Cardiac septum (tissue), 1 donor: ENCODE data around the gene RNF220. TPM values are rescaled to one million over a fixed set of nuclear protein-coding genes. Genes with fewer than 3 reads are reported as not detected.
"Not testable (repeated sequence)": the region's sequence is repeated elsewhere in the genome, so short reads cannot be mapped to it uniquely, and the experiment has no call there.

Experiments
- DNase-seq: peaks from one replicate; pipeline ENCODE4 v3.0.0-alpha.2; 2020; ENCODE audit warnings: low spot score
- intact Hi-C: fragments of 100-400 bp; cut with DNase I; formaldehyde crosslinking; loops from one replicate; pipeline ENCODE4 v1.14.0; 2022
- total RNA-seq: library from RNA; stranded (reverse); fragmentation: NEBNext Ultra II Directional; extraction: Animal tissue kit (Norgen Biotek cat#: 25700); gene quantifications from one replicate; pipeline ENCODE4 v1.2.1, GENCODE V29; 2021
- donor health status: DM: no; HTN: no; CAD: no.

The RNF220 gene
- total RNA-seq, 1 donor from 2014 or later, result 45.6 TPM

GRCh38 chr1:44653107-44653964 lies 248.3 kb downstream of the RNF220 start:
- DNase-seq, result no peak
- intact Hi-C loops, result loop anchor here (5.0 to 10.0 kb wide), 2 partner anchors 249 to 436 kb away; partner anchors contain the start of gene RNF220

DNA sequence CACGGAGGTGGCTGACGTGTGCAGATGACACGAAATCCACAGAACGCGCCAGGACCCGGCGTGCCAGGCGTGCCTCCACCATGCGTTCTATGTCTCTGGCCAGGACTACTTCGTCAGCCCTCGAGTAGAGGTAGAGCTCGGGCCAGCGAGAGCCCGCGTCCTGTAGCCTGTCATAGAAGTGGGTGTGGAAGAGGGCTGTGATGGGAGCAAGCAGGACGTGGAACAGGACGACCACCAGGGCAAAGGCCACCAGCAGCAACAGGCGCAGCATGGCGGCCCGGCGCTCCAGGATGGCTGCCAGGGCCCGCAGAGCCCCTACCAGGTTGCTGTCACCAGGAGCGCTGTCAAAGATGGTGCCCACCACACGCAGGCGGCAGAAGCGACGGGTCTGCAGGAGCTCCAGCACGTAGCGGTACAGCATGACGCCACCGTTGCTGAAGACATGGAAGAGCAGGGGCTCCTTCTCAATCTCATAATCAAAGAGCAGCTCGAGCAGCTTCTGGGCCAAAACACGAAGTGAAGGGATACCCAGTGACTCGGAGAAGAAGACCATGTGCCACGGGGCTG lies 249.6 kb downstream of the RNF220 start:
- no peak for DNase-seq
- intact Hi-C loops, result loop anchor here (5.0 to 10.0 kb wide), 2 partner anchors 250 to 437 kb away; partner anchors contain the start of gene RNF220

DNA sequence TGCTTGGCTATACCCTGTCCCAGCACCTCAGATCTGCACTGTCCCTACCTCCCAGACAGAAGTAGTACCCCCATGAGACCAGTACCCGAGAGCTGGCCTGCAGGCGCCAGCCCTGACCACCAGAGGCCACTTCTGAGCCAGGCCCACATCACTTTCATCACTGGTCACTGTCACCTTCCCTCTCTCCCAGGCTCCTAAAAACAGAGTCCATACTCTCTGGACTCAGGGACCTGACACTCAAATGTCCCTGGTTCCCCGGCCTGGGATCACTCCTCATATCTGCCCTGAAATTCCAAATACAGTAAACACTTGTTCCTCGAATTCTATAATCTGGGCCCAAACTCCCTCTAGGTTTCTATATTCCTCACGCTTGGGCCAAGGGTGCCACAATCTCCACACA lies 250.6 kb downstream of the RNF220 start:
- no peak for DNase-seq
- intact Hi-C loops, result loop anchor here (10.0 kb wide), 1 partner anchor 251 kb away; the partner anchor contains the start of gene RNF220

- intact Hi-C loops, result loop anchor here (10.0 kb wide), 1 partner anchor 255 kb away; the partner anchor contains the start of gene RNF220
- DNase-seq, result no peak
Observed at GRCh38 chr1:44659566-44659965, 254.5 kb downstream of the RNF220 start.

DNA sequence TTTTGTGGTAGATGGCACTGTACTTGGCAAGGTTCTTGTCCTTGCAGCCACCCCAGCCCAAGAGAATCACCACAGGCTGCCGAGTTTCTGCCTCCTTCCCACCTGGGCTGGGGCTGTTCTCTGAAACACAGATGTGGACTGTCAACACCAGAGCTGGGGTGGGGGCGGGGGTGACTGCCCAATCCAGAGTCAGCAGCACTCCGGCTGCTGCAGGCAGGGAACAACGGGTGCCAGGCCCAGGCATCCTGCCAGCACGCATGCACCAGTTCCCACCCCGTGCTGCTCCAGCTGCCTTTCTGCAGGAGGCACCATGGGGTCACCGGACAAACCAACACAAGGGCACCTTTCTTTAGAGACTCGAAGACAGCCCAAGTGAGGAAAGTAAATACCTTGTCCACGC lies 255.1 kb downstream of the RNF220 start:
- intact Hi-C loops, result no loop called here
- no peak for DNase-seq

DNA sequence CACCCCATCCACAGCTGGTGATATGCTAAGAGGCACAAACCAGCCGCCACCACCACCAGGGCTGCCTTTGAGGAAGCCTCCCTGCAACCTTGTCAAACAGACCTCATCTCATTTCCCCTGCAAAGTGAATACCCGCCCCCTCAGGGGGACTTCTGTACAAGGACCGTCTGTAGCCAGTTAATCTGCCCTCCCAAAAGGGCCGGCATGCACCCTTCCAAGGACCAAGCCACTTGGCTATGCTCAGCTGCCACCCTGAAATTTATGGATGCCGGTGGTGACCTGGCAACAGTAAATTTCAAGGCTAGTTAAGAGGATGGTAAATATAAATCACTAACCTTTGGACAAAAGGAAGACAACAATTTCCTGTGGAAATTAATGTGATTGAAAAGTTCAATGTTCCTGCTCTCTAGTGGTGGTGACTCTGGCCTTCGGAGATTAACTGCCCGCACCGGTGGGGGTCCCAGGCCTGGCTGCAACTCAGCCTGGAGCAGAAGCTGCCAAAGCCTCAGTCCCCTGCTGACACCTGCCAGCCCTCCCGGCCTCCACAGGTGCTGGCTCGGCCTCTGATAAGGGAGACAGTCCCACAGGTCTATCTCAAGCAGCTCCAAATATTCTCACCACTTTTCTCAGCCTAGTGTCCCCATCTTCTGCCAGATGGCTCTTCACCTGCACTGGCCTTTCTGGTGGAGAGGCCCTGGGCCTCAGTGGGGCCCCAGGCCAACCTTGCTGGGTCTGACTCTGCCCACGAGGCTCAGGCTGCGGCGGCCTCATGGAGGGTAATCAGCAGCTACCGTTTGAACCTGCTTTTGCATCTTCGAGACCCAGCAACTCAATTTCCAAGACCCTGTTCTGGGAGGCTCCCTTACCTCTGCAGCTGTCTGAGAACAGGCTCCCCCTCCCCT lies 257.0 kb downstream of the RNF220 start:
- DNase-seq, result no peak
- intact Hi-C loops, result no loop called here

GRCh38 chr1:44662683-44663030 lies 257.6 kb downstream of the RNF220 start:
- intact Hi-C loops, result no loop called here
- DNase-seq, result no peak

GRCh38 chr1:44663417-44663816 lies 258.4 kb downstream of the RNF220 start:
- DNase-seq, result no peak
- intact Hi-C loops, result no loop called here

DNA sequence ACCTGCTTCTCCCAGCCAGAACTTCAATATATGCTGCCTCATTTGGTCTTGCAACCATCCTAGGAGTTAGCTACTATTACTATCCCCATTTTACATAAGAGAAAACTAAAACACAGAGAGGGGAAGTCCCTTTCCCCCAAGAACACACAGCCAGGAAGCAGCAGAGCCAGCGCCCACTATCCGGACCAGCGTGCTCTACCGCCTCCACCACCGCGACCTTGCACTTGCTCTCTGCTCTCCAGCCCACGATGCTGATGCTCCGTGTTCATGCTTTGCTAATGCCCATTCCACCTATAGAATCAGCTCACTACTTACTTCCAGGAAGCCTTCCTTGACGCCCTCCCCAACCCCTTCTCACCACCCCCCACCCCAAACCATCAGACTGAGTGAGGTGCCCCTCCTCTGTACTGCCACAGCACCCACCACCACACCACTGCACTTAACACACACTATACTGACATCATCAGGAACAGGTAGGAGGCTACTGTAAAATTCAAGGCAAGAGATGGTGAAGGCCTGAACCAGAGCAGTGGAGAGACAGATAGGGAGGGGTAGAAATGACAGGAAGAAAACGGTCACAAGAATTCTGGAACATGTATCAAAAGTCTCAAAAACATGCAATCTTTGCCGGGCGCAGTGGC lies 259.8 kb downstream of the RNF220 start:
- DNase-seq, result no peak
- intact Hi-C loops, result no loop called here

DNA sequence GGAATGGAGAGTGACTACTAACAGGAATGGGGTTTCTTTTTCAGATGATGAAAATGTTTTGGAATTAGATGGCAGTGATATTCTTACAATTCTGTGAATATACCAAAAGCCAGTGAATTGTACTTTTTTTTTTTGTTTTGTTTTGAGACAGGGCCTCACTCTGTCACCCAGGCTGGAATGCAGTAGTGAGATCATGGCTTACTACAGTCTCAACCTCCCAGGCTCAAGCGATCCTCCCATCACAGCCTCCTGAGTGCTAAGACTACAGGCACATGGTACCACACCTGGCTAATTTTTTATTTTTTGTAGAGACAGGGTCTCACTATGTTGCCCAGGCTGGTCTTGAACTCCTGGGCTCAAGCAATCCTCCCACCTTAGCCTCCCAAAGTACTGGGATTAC lies 261.7 kb downstream of the RNF220 start:
- intact Hi-C loops, DNase-seq: not testable (repeated sequence)

DNA sequence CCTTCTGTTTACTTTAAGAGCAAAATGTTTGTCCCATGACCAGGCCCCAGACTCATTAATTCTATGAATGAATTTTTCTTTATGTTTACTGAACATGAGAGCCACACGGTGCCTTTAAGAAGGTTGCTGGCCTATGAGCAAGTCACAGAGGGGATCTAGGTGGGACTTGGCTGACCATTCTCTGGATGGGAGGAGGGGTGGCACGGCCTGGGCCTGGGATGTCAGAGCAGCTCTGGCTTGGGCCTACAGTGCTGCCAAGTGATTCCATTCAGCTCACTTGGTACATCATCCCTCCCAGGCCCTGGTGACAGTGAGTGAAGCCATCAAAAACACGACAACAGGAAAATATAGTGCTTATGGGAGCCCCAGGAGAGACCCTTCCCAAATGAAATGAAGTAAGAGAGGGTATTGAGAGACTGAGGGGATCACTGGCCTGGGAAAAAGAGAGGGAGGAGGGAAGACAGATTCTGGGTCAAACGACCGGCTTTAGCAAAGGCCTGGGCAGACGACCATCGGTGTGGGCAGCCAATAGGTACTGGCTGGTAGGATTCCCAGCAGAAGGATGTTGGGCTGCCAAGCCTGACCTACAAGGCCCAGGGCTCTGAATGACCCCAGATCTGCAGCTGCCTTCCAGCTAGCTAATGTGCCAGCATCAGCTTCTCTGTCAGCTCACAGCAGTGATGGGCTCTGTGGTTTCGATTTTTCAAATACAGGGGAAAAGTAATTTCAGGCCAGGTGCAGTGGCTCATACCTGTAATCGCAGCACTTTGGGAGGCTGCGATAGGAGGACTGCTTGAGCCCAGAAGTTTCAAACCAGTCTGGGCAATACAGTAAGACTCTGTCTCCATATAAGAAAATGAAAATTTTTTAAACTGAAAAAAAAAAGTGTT lies 265.9 kb downstream of the RNF220 start:
- no peak for DNase-seq
- intact Hi-C loops, result no loop called here

GRCh38 chr1:44672254-44672955 lies 267.4 kb downstream of the RNF220 start:
- intact Hi-C loops, result no loop called here
- DNase-seq, result peak; percentile 82

DNA sequence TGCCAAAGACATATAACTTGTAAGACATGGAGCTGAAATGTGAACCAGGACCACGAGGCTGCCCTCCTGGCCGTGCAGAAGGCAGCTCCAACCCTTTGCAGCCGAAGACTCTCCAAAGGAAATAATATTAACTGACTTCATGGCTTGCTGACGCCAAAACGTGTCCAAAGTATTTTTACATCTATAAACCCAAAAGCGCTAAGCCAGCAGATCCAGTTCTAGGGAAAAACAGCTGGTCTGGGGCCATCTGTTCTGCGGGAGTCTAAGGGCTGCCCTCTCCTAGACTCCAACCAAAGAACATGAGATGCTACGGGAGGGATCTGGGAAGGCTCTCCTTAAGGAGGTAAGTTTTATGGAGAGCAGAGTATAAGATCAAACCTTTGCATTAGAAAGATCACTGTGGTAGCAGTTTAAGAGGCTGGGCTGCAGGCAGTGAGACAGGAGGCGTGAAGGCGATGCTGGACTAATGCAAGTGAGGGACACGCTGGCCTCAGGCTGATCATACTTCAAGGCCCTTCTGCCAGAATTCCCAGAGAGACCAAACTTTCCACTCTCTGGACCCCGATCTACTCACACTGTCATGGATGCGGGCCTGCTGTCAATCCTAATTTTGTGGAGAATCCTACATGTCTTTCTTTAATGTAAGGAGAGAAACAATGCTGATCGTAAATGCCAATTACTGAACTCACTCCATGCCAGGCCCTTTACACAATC lies 268.1 kb downstream of the RNF220 start:
- no peak for DNase-seq

DNA sequence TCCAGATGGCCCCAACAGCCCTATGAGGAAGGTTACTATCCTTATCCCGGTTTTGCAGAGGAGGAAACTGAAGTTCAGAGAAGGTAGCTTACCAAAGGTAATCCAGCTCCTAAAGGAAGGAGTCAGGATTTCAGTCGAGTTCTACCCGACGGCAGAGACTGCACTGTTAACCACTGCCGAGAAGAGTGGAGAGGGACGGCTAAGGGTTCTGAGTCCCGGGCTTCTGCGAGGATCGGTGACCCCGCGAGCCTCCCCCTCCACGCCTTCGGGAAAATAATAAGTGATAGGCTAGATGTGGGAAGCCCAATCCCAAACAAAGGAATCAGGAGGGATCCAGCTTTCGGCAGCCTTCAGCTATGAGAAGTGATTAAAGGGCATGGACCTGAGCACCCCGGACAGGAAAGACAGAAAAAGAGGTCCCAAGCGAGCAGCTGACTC lies 268.6 kb downstream of the RNF220 start:
- no peak for DNase-seq
- intact Hi-C loops, result no loop called here

More for the DNA sequence above, 268.1 kb downstream of the RNF220 start:
- intact Hi-C loops, result no loop called here

DNA sequence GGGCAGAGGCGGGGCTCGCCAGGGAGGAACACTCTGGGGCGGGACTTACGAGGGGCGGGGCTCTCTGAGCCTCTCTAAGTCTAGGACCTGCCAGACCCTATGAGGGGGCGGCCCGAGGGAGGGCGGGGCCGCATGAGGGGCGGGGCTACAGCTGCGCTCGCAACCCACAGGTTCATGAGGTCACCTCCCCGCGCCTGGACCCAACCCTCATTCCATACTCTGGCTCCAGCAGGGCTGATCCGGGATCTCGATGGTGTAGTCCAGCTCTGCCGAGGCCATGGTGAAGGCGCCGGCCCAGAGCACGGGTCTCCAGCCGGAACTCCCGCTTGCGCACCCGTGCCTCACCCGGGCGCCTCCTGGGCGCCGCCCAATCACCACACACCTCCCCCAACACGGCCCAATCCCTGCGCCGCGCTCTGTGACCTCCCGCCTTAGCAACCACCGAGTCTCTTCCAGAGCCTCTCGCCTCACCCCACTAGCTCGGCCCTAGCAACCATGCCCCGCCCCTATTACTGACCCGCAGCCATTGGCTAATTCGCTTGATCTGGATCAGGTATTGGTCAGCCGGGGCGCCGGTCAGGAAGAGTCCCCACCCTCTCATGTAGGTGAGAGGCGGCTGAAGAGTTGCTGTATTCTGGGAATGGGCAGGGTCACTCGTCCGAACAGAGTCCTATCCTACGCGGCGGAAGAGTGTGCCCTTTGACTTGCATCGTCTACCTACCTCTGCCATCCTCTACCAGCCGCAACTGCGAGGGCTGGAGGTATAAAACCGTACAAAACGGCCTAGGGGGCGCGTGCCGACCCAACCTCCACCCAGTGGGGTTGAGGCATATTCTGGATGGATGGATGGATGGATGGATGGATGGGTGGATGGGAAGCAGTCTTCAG lies 269.3 kb downstream of the RNF220 start, which contains the start of the genes ARMH1 and TMEM53:
Gene ARMH1, plus strand, starts transcription at position 602 of the 888 bp plus-strand sequence. CDS start 14,984 bp downstream, outside the sequence.
Gene TMEM53, minus strand, starts transcription at position 369 of the 888 bp plus-strand sequence. Its CDS starts 90 bp downstream, at position 279.
- intact Hi-C loops, result no loop called here
- DNase-seq, result peak; percentile 99

GRCh38 chr1:44675186-44675585 lies 270.1 kb downstream of the RNF220 start:
- DNase-seq, result no peak
- intact Hi-C loops, result no loop called here
